Skeletal muscle tissue (tissue), 4 donors: ENCODE data around the gene LBR. TPM values are rescaled to one million over a fixed set of nuclear protein-coding genes. Genes with fewer than 3 reads are reported as not detected.

Experiments
- H3K27ac ChIP-seq: one replicate; pipeline ENCODE4 v1.7.0; 2013; ENCODE audit warnings: mild to moderate bottlenecking, low read depth, low read length, inconsistent platforms
- H3K27me3 ChIP-seq, 3 donors: one replicate each; pipeline ENCODE4 v1.7.0; 2013; ENCODE audit warnings: low read length in 3 of 3; ENCODE audit not compliant: control insufficient read depth in 3 of 3, insufficient read depth in 3 of 3
- H3K36me3 ChIP-seq, 3 donors: one replicate each; pipeline ENCODE4 v1.7.0; 2013; ENCODE audit warnings: low read length in 3 of 3; ENCODE audit not compliant: control insufficient read depth in 3 of 3, insufficient read depth in 3 of 3
- H3K4me1 ChIP-seq, 3 donors: one replicate each; pipeline ENCODE4 v1.7.0; 2013; ENCODE audit warnings: low read length in 3 of 3, mild to moderate bottlenecking in 3 of 3; ENCODE audit not compliant: control insufficient read depth in 3 of 3, insufficient read depth in 3 of 3
- H3K4me3 ChIP-seq, 3 donors: one replicate each; pipeline ENCODE4 v1.7.0; 2013; ENCODE audit warnings: low read length in 3 of 3
- H3K9ac ChIP-seq, 3 donors: one replicate each; pipeline ENCODE4 v1.7.0; 2013; ENCODE audit warnings: low read length in 3 of 3, mild to moderate bottlenecking in 3 of 3, moderate library complexity in 2 of 3, low read depth in 1 of 3
- H3K9me3 ChIP-seq, 3 donors: one replicate each; pipeline ENCODE4 v1.7.0; 2013; ENCODE audit warnings: low read length in 3 of 3; ENCODE audit not compliant: control insufficient read depth in 3 of 3
- total RNA-seq: library from RNA; depleted of rRNA; stranded (reverse); fragments of >200 nt; gene quantifications from one replicate; pipeline ENCODE4 v1.2.3, GENCODE V29; 2014
- donor health status: Osteomylitis.

Gene LBR
- total RNA-seq, 1 donor from 2014 or later, result 39.7 TPM

DNA sequence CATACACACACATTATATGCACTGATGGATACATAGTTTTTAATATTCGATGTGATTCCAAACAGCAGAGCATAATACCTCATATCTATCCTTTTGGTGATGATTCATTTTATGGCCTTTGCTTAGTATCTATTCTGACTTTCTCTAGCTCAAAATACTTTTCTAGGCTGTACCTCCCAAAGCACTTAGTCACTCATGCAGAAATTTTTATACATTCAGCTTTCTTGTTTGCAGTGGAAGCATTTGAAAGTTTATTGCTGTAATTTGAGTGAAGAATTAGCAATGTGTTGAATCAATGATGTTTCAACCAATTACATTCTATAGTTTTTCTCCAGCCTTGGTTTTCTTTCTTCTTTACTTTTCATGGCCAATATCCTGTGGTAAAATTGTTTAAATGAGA lies 66.7 kb downstream of the LBR start:
- no peak overlapping the region for H3K9ac ChIP-seq
- H3K9me3 ChIP-seq, result no peaks in the 10 kb centered on the region
- no peaks in the 10 kb centered on the region for H3K27me3 ChIP-seq
- no peak overlapping the region for H3K27ac ChIP-seq
- H3K36me3 ChIP-seq, result no peaks in the 10 kb centered on the region
- no peaks in the 10 kb centered on the region for H3K4me1 ChIP-seq
- H3K4me3 ChIP-seq, result no peak overlapping the region

DNA sequence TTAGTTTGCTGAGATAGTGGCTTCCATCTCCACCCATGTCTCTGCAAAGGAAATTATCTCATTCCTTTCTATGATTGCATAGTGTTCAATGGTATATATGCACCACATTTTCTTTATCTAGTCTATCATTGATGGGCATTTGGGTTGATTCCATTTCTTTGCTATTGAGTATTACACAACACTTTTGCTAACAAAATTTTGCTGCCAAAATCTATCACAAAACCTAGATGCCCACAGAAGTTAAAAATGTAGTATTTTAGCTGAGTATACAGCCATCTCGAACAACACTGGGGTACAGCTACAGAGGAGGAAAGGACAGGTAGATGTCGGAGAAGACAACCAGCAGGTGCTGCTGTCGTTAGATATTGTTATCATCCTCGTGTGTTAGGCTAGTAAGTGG lies 67.7 kb downstream of the LBR start:
- no peak overlapping the region for H3K27ac ChIP-seq
- H3K9ac ChIP-seq, result no peak overlapping the region
- no peaks in the 10 kb centered on the region for H3K4me1 ChIP-seq
- H3K27me3 ChIP-seq, result no peaks in the 10 kb centered on the region
- H3K36me3 ChIP-seq, result no peaks in the 10 kb centered on the region
- H3K4me3 ChIP-seq, result no peak overlapping the region
- H3K9me3 ChIP-seq, result no peaks in the 10 kb centered on the region

DNA sequence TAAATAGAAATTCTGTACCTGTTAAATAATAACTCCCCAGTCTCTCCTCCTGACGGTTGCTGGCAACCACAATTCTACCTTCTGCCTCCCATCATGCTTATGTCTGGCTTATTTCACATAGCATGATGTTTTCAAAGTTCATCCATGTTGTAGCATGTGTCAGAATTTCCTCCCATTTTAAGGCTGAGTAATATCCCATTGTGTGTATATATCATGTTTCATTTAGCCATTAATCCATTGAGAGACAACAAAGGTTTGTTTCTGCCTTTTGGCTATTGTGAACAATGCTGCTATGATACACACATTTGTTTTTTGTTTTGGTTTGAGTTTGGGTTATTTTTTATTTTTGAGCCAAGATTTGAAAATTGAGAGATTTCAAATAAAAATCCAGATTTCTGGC lies 72.0 kb downstream of the LBR start:
- Histone ChIP-seq H3K9ac (no peak overlapping the region), H3K4me3 (no peak overlapping the region), H3K27ac (no peak overlapping the region), H3K9me3 (no peaks in the 10 kb centered on the region), H3K36me3 (no peaks in the 10 kb centered on the region), H3K27me3 (no peaks in the 10 kb centered on the region), H3K4me1 (no peaks in the 10 kb centered on the region)

DNA sequence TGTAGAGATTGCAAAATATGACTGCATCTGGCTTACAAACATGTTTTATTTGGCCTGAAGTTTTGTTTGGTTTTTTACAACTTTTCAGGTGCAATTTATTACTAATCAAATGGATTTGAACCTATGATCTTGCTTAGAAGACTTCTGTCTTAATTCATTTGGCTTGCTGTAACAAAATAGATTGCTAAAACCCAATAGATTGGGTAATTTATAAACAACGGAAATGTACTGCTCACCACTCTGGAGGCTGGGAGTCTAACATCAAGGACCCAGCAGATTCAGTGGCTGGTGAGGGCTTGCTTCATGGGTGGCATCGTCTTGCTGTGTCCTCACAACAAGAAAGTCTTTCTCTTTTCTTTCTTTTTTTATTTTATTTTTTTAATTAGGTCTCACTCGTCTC lies 72.9 kb downstream of the LBR start:
- H3K36me3 ChIP-seq, result no peaks in the 10 kb centered on the region
- no peak overlapping the region for H3K27ac ChIP-seq
- no peaks in the 10 kb centered on the region for H3K4me1 ChIP-seq
- no peaks in the 10 kb centered on the region for H3K27me3 ChIP-seq
- H3K4me3 ChIP-seq, result no peak overlapping the region
- no peak overlapping the region for H3K9ac ChIP-seq
- no peaks in the 10 kb centered on the region for H3K9me3 ChIP-seq

Other genes with a start within 250 kb of the LBR start
- 38.6 TPM for gene ENAH, start 225.1 kb upstream of the LBR start, total RNA-seq